Memory B cell (primary cell): ENCODE results near the gene AKAP6.

Experiments used
- ATAC-seq: fragments of 150-1000 bp; cut with Tn5 transposase; 2 replicates; pipeline ENCODE4 v1.10.0; 2021; ENCODE audit warnings: low read depth, mild to moderate bottlenecking, moderate library complexity
- DNase-seq, 2 donors: peaks; one replicate each; pipeline ENCODE4 v3.0.0; 2022; ENCODE audit warnings: low spot score in 2 of 2
- H3K27ac Mint-ChIP-seq: one replicate; pipeline ENCODE4 v1.8.0; 2022; ENCODE audit warnings: mild to moderate bottlenecking, moderate library complexity, mixed read lengths
- H3K27me3 Mint-ChIP-seq: one replicate; pipeline ENCODE4 v1.8.0; 2022; ENCODE audit warnings: mixed read lengths
- H3K36me3 Mint-ChIP-seq: one replicate; pipeline ENCODE4 v1.8.0; 2022; ENCODE audit warnings: mild to moderate bottlenecking, mixed read lengths
- H3K4me1 Mint-ChIP-seq: one replicate; pipeline ENCODE4 v1.8.0; 2022; ENCODE audit warnings: mixed read lengths
- H3K4me3 Mint-ChIP-seq: one replicate; pipeline ENCODE4 v1.8.0; 2022; ENCODE audit warnings: mild to moderate bottlenecking, moderate library complexity, mixed read lengths
- H3K9me3 Mint-ChIP-seq: one replicate; pipeline ENCODE4 v1.8.0; 2022; ENCODE audit warnings: mixed read lengths

Gene AKAP6

GRCh38 chr14:32587461-32587860, 258.4 kb downstream of the AKAP6 start:
- Mint-ChIP-seq H3K4me3 (no peak overlapping the region), H3K9me3 (peaks cover 5% of the 10 kb centered on the region), H3K27me3 (peaks cover 6% of the 10 kb centered on the region), H3K4me1 (no peaks in the 10 kb centered on the region), H3K27ac (no peak overlapping the region), H3K36me3 (peaks cover 2% of the 10 kb centered on the region)
- no peak for DNase-seq
- no peak for ATAC-seq

- ATAC-seq = no peak
- Mint-ChIP-seq H3K4me3 (no peak overlapping the region), H3K4me1 (no peaks in the 10 kb centered on the region), H3K36me3 (peaks cover 2% of the 10 kb centered on the region), H3K27me3 (peaks cover 6% of the 10 kb centered on the region), H3K27ac (no peak overlapping the region), H3K9me3 (peaks cover 5% of the 10 kb centered on the region)
- no peak for DNase-seq
Measured at GRCh38 chr14:32588448-32589320, 259.6 kb downstream of the AKAP6 start.

- H3K4me1 Mint-ChIP-seq = no peaks in the 10 kb centered on the region
- peaks cover 2% of the 10 kb centered on the region for H3K36me3 Mint-ChIP-seq
- peaks cover 5% of the 10 kb centered on the region for H3K9me3 Mint-ChIP-seq
- no peak overlapping the region for H3K27ac Mint-ChIP-seq
- peaks cover 6% of the 10 kb centered on the region for H3K27me3 Mint-ChIP-seq
- no peak overlapping the region for H3K4me3 Mint-ChIP-seq
- ATAC-seq = no peak
- no peak for DNase-seq
Measured at GRCh38 chr14:32590157-32590556, 261.1 kb downstream of the AKAP6 start.

GRCh38 chr14:32593290-32593942, 264.3 kb downstream of the AKAP6 start:
- Mint-ChIP-seq H3K27ac (no peak overlapping the region), H3K27me3 (no peaks in the 10 kb centered on the region), H3K9me3 (peaks cover 2% of the 10 kb centered on the region), H3K4me1 (no peaks in the 10 kb centered on the region), H3K4me3 (no peak overlapping the region), H3K36me3 (no peaks in the 10 kb centered on the region)
- DNase-seq (no peak), ATAC-seq (no peak)

- H3K4me1 Mint-ChIP-seq = no peaks in the 10 kb centered on the region
- H3K27ac Mint-ChIP-seq = no peak overlapping the region
- DNase-seq (no peak), ATAC-seq (no peak)
- no peaks in the 10 kb centered on the region for H3K9me3 Mint-ChIP-seq
- H3K36me3 Mint-ChIP-seq = no peaks in the 10 kb centered on the region
- no peaks in the 10 kb centered on the region for H3K27me3 Mint-ChIP-seq
- H3K4me3 Mint-ChIP-seq = no peak overlapping the region
Measured at GRCh38 chr14:32594766-32595165, 265.7 kb downstream of the AKAP6 start.

GRCh38 chr14:32595497-32595896, 266.4 kb downstream of the AKAP6 start:
- Mint-ChIP-seq H3K4me1 (no peaks in the 10 kb centered on the region), H3K9me3 (no peaks in the 10 kb centered on the region)
- no peak for ATAC-seq

GRCh38 chr14:32596390-32596789, 267.3 kb downstream of the AKAP6 start:
- DNase-seq (no peak), ATAC-seq (no peak)
- Mint-ChIP-seq H3K27ac (no peak overlapping the region), H3K4me1 (no peaks in the 10 kb centered on the region), H3K9me3 (no peaks in the 10 kb centered on the region), H3K27me3 (no peaks in the 10 kb centered on the region), H3K4me3 (no peak overlapping the region), H3K36me3 (no peaks in the 10 kb centered on the region)

More at GRCh38 chr14:32595497-32595896, 266.4 kb downstream of the AKAP6 start:
- H3K4me3 Mint-ChIP-seq = no peak overlapping the region
- H3K27me3 Mint-ChIP-seq = no peaks in the 10 kb centered on the region
- no peaks in the 10 kb centered on the region for H3K36me3 Mint-ChIP-seq
- no peak for DNase-seq
- H3K27ac Mint-ChIP-seq = no peak overlapping the region

GRCh38 chr14:32597771-32598170, 268.7 kb downstream of the AKAP6 start:
- H3K27ac Mint-ChIP-seq = no peak overlapping the region
- ATAC-seq (no peak), DNase-seq (no peak)
- no peaks in the 10 kb centered on the region for H3K36me3 Mint-ChIP-seq
- H3K4me1 Mint-ChIP-seq = no peaks in the 10 kb centered on the region
- no peaks in the 10 kb centered on the region for H3K27me3 Mint-ChIP-seq
- no peak overlapping the region for H3K4me3 Mint-ChIP-seq
- H3K9me3 Mint-ChIP-seq = no peaks in the 10 kb centered on the region

GRCh38 chr14:32601069-32601468, 272.0 kb downstream of the AKAP6 start:
- Mint-ChIP-seq H3K27ac (no peak overlapping the region), H3K4me3 (no peak overlapping the region), H3K9me3 (no peaks in the 10 kb centered on the region), H3K27me3 (no peaks in the 10 kb centered on the region), H3K36me3 (no peaks in the 10 kb centered on the region), H3K4me1 (no peaks in the 10 kb centered on the region)
- DNase-seq = no peak
- ATAC-seq = no peak

- no peaks in the 10 kb centered on the region for H3K27me3 Mint-ChIP-seq
- ATAC-seq (no peak), DNase-seq (no peak)
- no peaks in the 10 kb centered on the region for H3K9me3 Mint-ChIP-seq
- H3K4me1 Mint-ChIP-seq = no peaks in the 10 kb centered on the region
- no peak overlapping the region for H3K4me3 Mint-ChIP-seq
- no peak overlapping the region for H3K27ac Mint-ChIP-seq
- no peaks in the 10 kb centered on the region for H3K36me3 Mint-ChIP-seq
Measured at GRCh38 chr14:32601906-32602305, 272.8 kb downstream of the AKAP6 start.

- H3K36me3 Mint-ChIP-seq = no peaks in the 10 kb centered on the region
- no peaks in the 10 kb centered on the region for H3K9me3 Mint-ChIP-seq
- no peak for ATAC-seq
- DNase-seq = no peak
- H3K27me3 Mint-ChIP-seq = no peaks in the 10 kb centered on the region
- no peaks in the 10 kb centered on the region for H3K4me1 Mint-ChIP-seq
- no peak overlapping the region for H3K27ac Mint-ChIP-seq
- no peak overlapping the region for H3K4me3 Mint-ChIP-seq
Measured at GRCh38 chr14:32602699-32603098, 273.6 kb downstream of the AKAP6 start.

GRCh38 chr14:32603992-32604565, 275.0 kb downstream of the AKAP6 start:
- no peaks in the 10 kb centered on the region for H3K36me3 Mint-ChIP-seq

GRCh38 chr14:32606301-32606700, 277.2 kb downstream of the AKAP6 start:
- no peaks in the 10 kb centered on the region for H3K27me3 Mint-ChIP-seq
- H3K4me1 Mint-ChIP-seq = no peaks in the 10 kb centered on the region
- DNase-seq = no peak

More at GRCh38 chr14:32603992-32604565, 275.0 kb downstream of the AKAP6 start:
- H3K4me3 Mint-ChIP-seq = no peak overlapping the region
- no peaks in the 10 kb centered on the region for H3K4me1 Mint-ChIP-seq
- H3K27ac Mint-ChIP-seq = no peak overlapping the region
- no peaks in the 10 kb centered on the region for H3K9me3 Mint-ChIP-seq
- H3K27me3 Mint-ChIP-seq = no peaks in the 10 kb centered on the region
- ATAC-seq (no peak), DNase-seq (no peak)

GRCh38 chr14:32607399-32607798, 278.3 kb downstream of the AKAP6 start:
- ATAC-seq = no peak
- H3K27me3 Mint-ChIP-seq = no peaks in the 10 kb centered on the region
- no peaks in the 10 kb centered on the region for H3K4me1 Mint-ChIP-seq
- H3K9me3 Mint-ChIP-seq = no peaks in the 10 kb centered on the region
- no peak for DNase-seq
- no peaks in the 10 kb centered on the region for H3K36me3 Mint-ChIP-seq
- no peak overlapping the region for H3K4me3 Mint-ChIP-seq
- H3K27ac Mint-ChIP-seq = no peak overlapping the region

More at GRCh38 chr14:32606301-32606700, 277.2 kb downstream of the AKAP6 start:
- H3K27ac Mint-ChIP-seq = no peak overlapping the region
- ATAC-seq = no peak
- H3K9me3 Mint-ChIP-seq = no peaks in the 10 kb centered on the region
- no peak overlapping the region for H3K4me3 Mint-ChIP-seq
- no peaks in the 10 kb centered on the region for H3K36me3 Mint-ChIP-seq
